ENCODE measurements around the gene MYO1E.

DNA sequence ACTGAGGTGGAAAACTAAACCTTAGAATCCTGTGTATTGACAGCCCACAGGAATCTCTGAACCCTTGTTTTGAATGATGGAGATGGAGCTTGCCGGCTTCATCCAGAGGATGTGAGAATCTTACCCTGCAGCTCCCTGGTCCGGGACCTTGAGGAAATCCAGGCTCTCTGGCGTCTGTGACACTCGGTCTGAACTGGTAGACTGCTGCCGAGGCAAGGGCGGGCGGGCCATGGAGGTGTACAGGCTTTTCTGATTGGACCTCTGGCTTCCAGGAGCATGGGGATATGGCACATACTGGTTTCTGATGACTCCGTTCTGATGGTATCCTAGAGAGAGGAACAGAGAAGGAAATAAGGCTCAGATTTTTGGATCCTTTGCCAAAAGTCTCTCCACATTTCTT is 219.2 kb downstream of the MYO1E start:
- TF ChIP-seq POLR2AphosphoS5 (IDR thresholded peaks at IDR 0.05) (no peak), CTCF (IDR thresholded peaks at IDR 0.05) (no peak), EP300 (IDR thresholded peaks at IDR 0.05; ENCODE audit: low read depth) (no peak), POLR2A (IDR thresholded peaks at IDR 0.05) (no peak)

Data from transverse colon (tissue), 4 donors.